Neural cell (in vitro differentiated cells): ENCODE data around the gene LBHD1.
"Not testable (repeated sequence)": the region's sequence is repeated elsewhere in the genome, so short reads cannot be mapped to it uniquely, and the experiment has no call there.

Experiments used
- RAD21 ChIP-seq: fragments of 450-650 bp; conservative IDR thresholded peaks from 2 replicates; pipeline ENCODE4 v1.6.1; 2014; ENCODE audit warnings: antibody characterized with exemption, mild to moderate bottlenecking, moderate library complexity
- TAF1 ChIP-seq: IDR thresholded peaks from 2 replicates; pipeline ENCODE4 v1.6.1; 2012; ENCODE audit warnings: low read depth
- TF ChIP-seq, protein P1 (sequence below): fragments of 450-650 bp; IDR thresholded peaks from 2 replicates; pipeline ENCODE4 v1.5.1; 2014; ENCODE audit warnings: antibody characterized with exemption, mild to moderate bottlenecking, moderate library complexity; ENCODE audit not compliant: poor library complexity, severe bottlenecking

DNA sequence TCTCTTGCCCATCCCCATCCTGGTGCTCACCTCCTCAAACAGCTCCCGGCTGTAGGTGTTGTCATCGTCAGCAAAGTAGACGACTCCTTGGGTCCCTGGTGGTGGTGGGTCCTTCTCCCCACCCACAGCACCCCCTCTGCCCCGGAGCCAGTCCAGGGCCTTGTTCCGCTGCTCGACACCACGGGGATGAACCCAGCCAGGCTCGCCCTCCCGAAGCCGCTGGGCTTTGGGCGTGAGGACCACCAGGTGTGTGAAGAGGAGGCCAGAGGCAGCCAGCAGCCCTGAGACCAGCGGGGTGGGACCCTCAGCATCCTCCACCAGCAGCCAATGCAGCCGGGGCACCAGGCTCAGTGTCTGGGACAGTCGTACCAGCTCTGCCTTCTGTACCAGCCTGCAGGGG lies 55.1 kb downstream of the LBHD1 start:
- TF ChIP-seq, protein P1, sequence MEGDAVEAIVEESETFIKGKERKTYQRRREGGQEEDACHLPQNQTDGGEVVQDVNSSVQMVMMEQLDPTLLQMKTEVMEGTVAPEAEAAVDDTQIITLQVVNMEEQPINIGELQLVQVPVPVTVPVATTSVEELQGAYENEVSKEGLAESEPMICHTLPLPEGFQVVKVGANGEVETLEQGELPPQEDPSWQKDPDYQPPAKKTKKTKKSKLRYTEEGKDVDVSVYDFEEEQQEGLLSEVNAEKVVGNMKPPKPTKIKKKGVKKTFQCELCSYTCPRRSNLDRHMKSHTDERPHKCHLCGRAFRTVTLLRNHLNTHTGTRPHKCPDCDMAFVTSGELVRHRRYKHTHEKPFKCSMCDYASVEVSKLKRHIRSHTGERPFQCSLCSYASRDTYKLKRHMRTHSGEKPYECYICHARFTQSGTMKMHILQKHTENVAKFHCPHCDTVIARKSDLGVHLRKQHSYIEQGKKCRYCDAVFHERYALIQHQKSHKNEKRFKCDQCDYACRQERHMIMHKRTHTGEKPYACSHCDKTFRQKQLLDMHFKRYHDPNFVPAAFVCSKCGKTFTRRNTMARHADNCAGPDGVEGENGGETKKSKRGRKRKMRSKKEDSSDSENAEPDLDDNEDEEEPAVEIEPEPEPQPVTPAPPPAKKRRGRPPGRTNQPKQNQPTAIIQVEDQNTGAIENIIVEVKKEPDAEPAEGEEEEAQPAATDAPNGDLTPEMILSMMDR, result not testable (repeated sequence)
- TF ChIP-seq RAD21, TAF1: not testable (repeated sequence)
